PC-9 (cell line): ENCODE results near the gene TPCN2.

Source experiments
- CTCF ChIP-seq: fragments of 200-600 bp; sonication (generic); conservative IDR thresholded peaks from 2 replicates; pipeline ENCODE4 v1.6.1; 2017; ENCODE audit warnings: mixed run types, antibody characterized with exemption, mild to moderate bottlenecking, moderate library complexity
- EZH2 ChIP-seq: fragments of 200-600 bp; sonication (generic); IDR thresholded peaks from 2 replicates; pipeline ENCODE4 v1.8.0; 2017; ENCODE audit warnings: antibody characterized with exemption, low read depth

- TF ChIP-seq CTCF (no peak), EZH2 (no peak)
Measured at GRCh38 chr11:69062169-69062855, 13.6 kb downstream of the TPCN2 start.
